Ovary (tissue), 9 donors: ENCODE measurements around the gene PLCH2. TPM values are rescaled to one million over a fixed set of nuclear protein-coding genes. Genes with fewer than 3 reads are reported as not detected.

Experiments used
- DNase-seq, 5 donors: peaks; one replicate each; pipeline ENCODE4 v3.0.0-alpha.2; 2019 to 2020
- H3K27ac ChIP-seq, 2 donors: fragments of 200-600 bp; one replicate each; pipeline versions ENCODE4 v1.5.1 to v1.8.0; 2019 to 2022
- H3K27me3 ChIP-seq: fragments of 200-600 bp; one replicate; pipeline ENCODE4 v1.8.0; 2022
- H3K36me3 ChIP-seq: fragments of 200-600 bp; sonication (generic); one replicate; pipeline ENCODE4 v1.5.1; 2019
- H3K4me1 ChIP-seq: one replicate; pipeline ENCODE4 v1.8.1; 2013; ENCODE audit warnings: mild to moderate bottlenecking, moderate library complexity; ENCODE audit not compliant: insufficient read depth
- H3K4me3 ChIP-seq: fragments of 200-600 bp; sonication (generic); one replicate; pipeline ENCODE4 v1.5.1; 2017
- H3K9me3 ChIP-seq, 2 donors: fragments of 200-600 bp in 1 of 2; sonication (generic) in 1 of 2; one replicate each; pipeline versions ENCODE4 v1.5.1 to v1.8.1; 2013 to 2019; ENCODE audit warnings: mild to moderate bottlenecking in 1 of 2, moderate library complexity in 1 of 2
- CTCF ChIP-seq, 3 donors: fragments of 450-650 bp in 2 of 3; fragments of 200-600 bp in 1 of 3; IDR thresholded peaks; one replicate each; pipeline versions ENCODE4 v1.5.1 to v1.8.0; 2016 to 2022; ENCODE audit warnings: antibody characterized with exemption in 3 of 3, mild to moderate bottlenecking in 1 of 3
- EP300 ChIP-seq: sonication (generic); formaldehyde crosslinking; IDR thresholded peaks from one replicate; pipeline ENCODE4 v1.6.1; 2017; ENCODE audit warnings: antibody characterized with exemption
- POLR2A ChIP-seq: fragments of 450-650 bp; IDR thresholded peaks from one replicate; pipeline ENCODE4 v1.6.1; 2017; ENCODE audit warnings: antibody characterized with exemption, mild to moderate bottlenecking, moderate library complexity
- WGBS, 3 donors: extraction: QIAGEN DNeasy Blood & Tissue Kit in 1 of 3; methylation state at CpG; one replicate each; pipeline versions ENCODE4 v1.1.5 to v1.1.7; 2013 to 2017; 5-methylcytosine and 5-hydroxymethylcytosine counted together
- intact Hi-C, 4 donors: fragments of 100-400 bp; cut with DNase I; formaldehyde crosslinking; loops; one replicate each; pipeline versions ENCODE4 v1.11.0 to v1.15.1; 2022 to 2023
- polyA plus RNA-seq, 2 donors: library from polyadenylated mRNA; stranded (reverse); fragments of 200-250 nt in 1 of 2; fragments of 350-450 nt in 1 of 2; fragmentation: Illumina TruSeq in 1 of 2; extraction: RNeasy Lipid Tissue Mini Kit (QIAGEN cat#74804) in 1 of 2; gene quantifications; one replicate each; pipeline ENCODE4 v1.2.3, GENCODE V29; 2013 to 2014
- total RNA-seq, 7 donors: library from RNA; depleted of rRNA in 2 of 7; stranded (reverse); fragments of >200 nt in 2 of 7; fragmentation: NEBNext Ultra II Directional in 3 of 7; extraction: Animal tissue kit (Norgen Biotek cat#: 25700) in 3 of 7; gene quantifications; one replicate each; pipeline versions ENCODE4 v1.1.0 to v1.2.4, GENCODE V29; 2016 to 2023
- donor health status: DM: no; HTN: no; CAD: no; lungs with moderate emphysema.
- donor health status: DM: no; HTN: no; CAD: no.
- donor health status: Bipolar disorder and iron deficiency.
- donor health status: DM: yes; HTN: yes; CAD: no.
- donor health status: DM: no; HTN: no; CAD: no.
- donor health status: DM: yes; HTN: yes; CAD: no.

Gene PLCH2
- total and polyA plus RNA-seq, 9 donors: 0.05 to 0.84 (median 0.34) TPM; not detected in 1

- Histone ChIP-seq H3K27me3 (no peaks in the 10 kb centered on the region), H3K4me1 (no peaks in the 10 kb centered on the region), H3K4me3 (no peak overlapping the region), H3K9me3 (no peaks in the 10 kb centered on the region), H3K27ac (no peak overlapping the region), H3K36me3 (no peaks in the 10 kb centered on the region)
- peak in 4 of 5 donors; percentile 22 to 48 (median 38) for DNase-seq
- intact Hi-C loops: loop anchor here in 2 of 4 donors (5.0 to 10.0 kb wide), 2 partner anchors 553 to 1545 kb away; no protein-coding TSS in a partner anchor
- no peak for TF ChIP-seq CTCF (IDR thresholded peaks at IDR 0.05)
- no peak for TF ChIP-seq POLR2A
- TF ChIP-seq EP300: no peak
- 12 to 18% (median 14%) methylated on average over 14 to 23 of the region's 23 CpGs for WGBS, 3 donors
Measured at GRCh38 chr1:2459757-2460156, 16.3 kb upstream of the PLCH2 start.

GRCh38 chr1:2460203-2460602, 15.9 kb upstream of the PLCH2 start:
- H3K36me3 ChIP-seq: no peaks in the 10 kb centered on the region
- H3K27ac ChIP-seq: no peak overlapping the region
- no peaks in the 10 kb centered on the region for H3K4me1 ChIP-seq
- H3K27me3 ChIP-seq: no peaks in the 10 kb centered on the region
- WGBS, 3 donors: 59 to 62% (median 61%) methylated on average over 8 of the region's 8 CpGs
- intact Hi-C loops: no loop called here
- DNase-seq: no peak
- no peak for TF ChIP-seq EP300
- no peak for TF ChIP-seq CTCF (IDR thresholded peaks at IDR 0.05)
- TF ChIP-seq POLR2A: no peak
- no peak overlapping the region for H3K4me3 ChIP-seq
- no peaks in the 10 kb centered on the region for H3K9me3 ChIP-seq

- intact Hi-C loops: no loop called here
- Histone ChIP-seq H3K9me3 (no peaks in the 10 kb centered on the region), H3K4me1 (no peaks in the 10 kb centered on the region), H3K4me3 (no peak overlapping the region), H3K36me3 (no peaks in the 10 kb centered on the region), H3K27ac (no peak overlapping the region), H3K27me3 (no peaks in the 10 kb centered on the region)
- TF ChIP-seq CTCF (IDR thresholded peaks at IDR 0.05): no peak
- no peak for TF ChIP-seq EP300
- TF ChIP-seq POLR2A: no peak
- DNase-seq: no peak
- WGBS, 3 donors: 60 to 74% (median 64%) methylated on average over 18 of the region's 18 CpGs
Measured at GRCh38 chr1:2460996-2461751, 14.9 kb upstream of the PLCH2 start.

GRCh38 chr1:2462819-2463218, 13.3 kb upstream of the PLCH2 start:
- no peak for DNase-seq
- Histone ChIP-seq H3K36me3 (no peaks in the 10 kb centered on the region), H3K27ac (no peak overlapping the region), H3K4me3 (no peak overlapping the region), H3K4me1 (no peaks in the 10 kb centered on the region), H3K9me3 (no peaks in the 10 kb centered on the region), H3K27me3 (no peaks in the 10 kb centered on the region)
- WGBS, 3 donors: 15 to 28% (median 19%) methylated on average over 15 of the region's 15 CpGs
- TF ChIP-seq EP300: no peak
- intact Hi-C loops: no loop called here

GRCh38 chr1:2463396-2463795, 12.7 kb upstream of the PLCH2 start:
- no peak overlapping the region for H3K4me3 ChIP-seq
- no peaks in the 10 kb centered on the region for H3K36me3 ChIP-seq
- no peaks in the 10 kb centered on the region for H3K27me3 ChIP-seq
- no peaks in the 10 kb centered on the region for H3K9me3 ChIP-seq
- no peaks in the 10 kb centered on the region for H3K4me1 ChIP-seq
- 6 to 10% (median 9%) methylated on average over 16 to 17 of the region's 17 CpGs for WGBS, 3 donors
- intact Hi-C loops: no loop called here
- TF ChIP-seq CTCF (IDR thresholded peaks at IDR 0.05): no peak
- TF ChIP-seq POLR2A: no peak
- no peak for TF ChIP-seq EP300
- H3K27ac ChIP-seq: no peak overlapping the region
- no peak for DNase-seq
